ENCODE measurements around the gene TNFRSF11A. TPM values are rescaled to one million over a fixed set of nuclear protein-coding genes. Genes with fewer than 3 reads are reported as not detected.

TNFRSF11A gene
- total and polyA plus RNA-seq, 7 experiments from 2014 or later: 0.16 to 22.2 (median 0.68) TPM; not detected in 2

GRCh38 chr18:62335494-62335893 lies 10.4 kb downstream of the TNFRSF11A start:
- no peak overlapping the region for H3K4me3 ChIP-seq (ENCODE audit: low read length)
- no peaks in the 10 kb centered on the region for H3K4me1 ChIP-seq (ENCODE audit: control insufficient read depth in 2 of 2, insufficient read depth in 2 of 2, low read length in 2 of 2)
- H3K9me3 ChIP-seq (ENCODE audit: control insufficient read depth in 2 of 3, low read length in 3 of 3): no peaks in the 10 kb centered on the region
- peaks cover 0 to 18% (median 0%) of the 10 kb centered on the region in 5 donors for H3K36me3 Mint-ChIP-seq
- H3K27ac Mint-ChIP-seq: no peak overlapping the region
- no peaks in the 10 kb centered on the region for H3K27me3 ChIP-seq (ENCODE audit: control insufficient read depth in 2 of 2, insufficient read depth in 2 of 2, low read length in 2 of 2)
- DNase-seq (no peak), ATAC-seq (no peak)
- intact Hi-C loops (cut with micrococcal nuclease): no loop called here
- no peak overlapping the region for H3K27ac ChIP-seq (ENCODE audit: low read depth, low read length)
- H3K9me3 Mint-ChIP-seq: no peaks in the 10 kb centered on the region
- POLR2A ChIA-PET: no interaction called here
- H3K36me3 ChIP-seq (ENCODE audit: control insufficient read depth in 2 of 3, insufficient read depth in 3 of 3, low read length in 3 of 3): no peaks in the 10 kb centered on the region
- no peak overlapping the region for H3K4me3 Mint-ChIP-seq
- peaks cover 0 to 46% (median 34%) of the 10 kb centered on the region in 5 donors for H3K27me3 Mint-ChIP-seq
- H3K4me1 Mint-ChIP-seq: peaks cover 0 to 44% (median 6%) of the 10 kb centered on the region in 7 donors
- CTCF ChIA-PET: no interaction called here

- H3K4me1 ChIP-seq (ENCODE audit: control insufficient read depth in 2 of 2, insufficient read depth in 2 of 2, low read length in 2 of 2): no peaks in the 10 kb centered on the region
- Mint-ChIP-seq H3K4me1 (peaks cover 0 to 37% (median 2%) of the 10 kb centered on the region in 7 donors), H3K36me3 (peaks cover 0 to 23% (median 0%) of the 10 kb centered on the region in 5 donors), H3K9me3 (no peaks in the 10 kb centered on the region), H3K4me3 (no peak overlapping the region), H3K27ac (no peak overlapping the region), H3K27me3 (peaks cover 0 to 39% (median 28%) of the 10 kb centered on the region in 5 donors)
- no peak for ATAC-seq
- intact Hi-C loops (cut with micrococcal nuclease): no loop called here
- POLR2A ChIA-PET: no interaction called here
- no peaks in the 10 kb centered on the region for H3K27me3 ChIP-seq (ENCODE audit: control insufficient read depth in 2 of 2, insufficient read depth in 2 of 2, low read length in 2 of 2)
- H3K27ac ChIP-seq (ENCODE audit: low read depth, low read length): no peak overlapping the region
- no peak for DNase-seq
- no peak overlapping the region for H3K4me3 ChIP-seq (ENCODE audit: low read length)
- CTCF ChIA-PET: no interaction called here
- H3K36me3 ChIP-seq (ENCODE audit: control insufficient read depth in 2 of 3, insufficient read depth in 3 of 3, low read length in 3 of 3): no peaks in the 10 kb centered on the region
- no peaks in the 10 kb centered on the region for H3K9me3 ChIP-seq (ENCODE audit: control insufficient read depth in 2 of 3, low read length in 3 of 3)
These were observed 11.5 kb downstream of the TNFRSF11A start for GRCh38 chr18:62336618-62337017.

GRCh38 chr18:62337336-62337735 lies 12.2 kb downstream of the TNFRSF11A start:
- CTCF ChIA-PET: no interaction called here
- POLR2A ChIA-PET: no interaction called here
- peaks cover 0 to 22% (median 0%) of the 10 kb centered on the region in 5 donors for H3K36me3 Mint-ChIP-seq

GRCh38 chr18:62338446-62339105 lies 13.5 kb downstream of the TNFRSF11A start:
- Mint-ChIP-seq H3K36me3 (peaks cover 0 to 22% (median 0%) of the 10 kb centered on the region in 5 donors), H3K27me3 (peaks cover 0 to 26% (median 18%) of the 10 kb centered on the region in 5 donors), H3K4me1 (peaks cover 0 to 29% (median 0%) of the 10 kb centered on the region in 7 donors), H3K27ac (no peak overlapping the region), H3K9me3 (no peaks in the 10 kb centered on the region), H3K4me3 (no peak overlapping the region)
- Histone ChIP-seq H3K4me3 (ENCODE audit: low read length) (no peak overlapping the region), H3K9me3 (ENCODE audit: control insufficient read depth in 2 of 3, low read length in 3 of 3) (no peaks in the 10 kb centered on the region), H3K4me1 (ENCODE audit: control insufficient read depth in 2 of 2, insufficient read depth in 2 of 2, low read length in 2 of 2) (no peaks in the 10 kb centered on the region), H3K36me3 (ENCODE audit: control insufficient read depth in 2 of 3, insufficient read depth in 3 of 3, low read length in 3 of 3) (no peaks in the 10 kb centered on the region), H3K27me3 (ENCODE audit: control insufficient read depth in 2 of 2, insufficient read depth in 2 of 2, low read length in 2 of 2) (no peaks in the 10 kb centered on the region), H3K27ac (ENCODE audit: low read depth, low read length) (no peak overlapping the region)
- ChIA-PET POLR2A (no interaction called here), CTCF (no interaction called here)
- no peak for DNase-seq
- intact Hi-C loops (cut with micrococcal nuclease): no loop called here
- ATAC-seq: no peak

More at GRCh38 chr18:62337336-62337735, 12.2 kb downstream of the TNFRSF11A start:
- Histone ChIP-seq H3K4me1 (ENCODE audit: control insufficient read depth in 2 of 2, insufficient read depth in 2 of 2, low read length in 2 of 2) (no peaks in the 10 kb centered on the region), H3K27me3 (ENCODE audit: control insufficient read depth in 2 of 2, insufficient read depth in 2 of 2, low read length in 2 of 2) (no peaks in the 10 kb centered on the region), H3K4me3 (ENCODE audit: low read length) (no peak overlapping the region), H3K27ac (ENCODE audit: low read depth, low read length) (no peak overlapping the region), H3K36me3 (ENCODE audit: control insufficient read depth in 2 of 3, insufficient read depth in 3 of 3, low read length in 3 of 3) (no peaks in the 10 kb centered on the region), H3K9me3 (ENCODE audit: control insufficient read depth in 2 of 3, low read length in 3 of 3) (no peaks in the 10 kb centered on the region)
- Mint-ChIP-seq H3K27ac (no peak overlapping the region), H3K9me3 (no peaks in the 10 kb centered on the region), H3K27me3 (peaks cover 0 to 32% (median 24%) of the 10 kb centered on the region in 5 donors), H3K4me3 (no peak overlapping the region), H3K4me1 (peaks cover 0 to 30% (median 0%) of the 10 kb centered on the region in 7 donors)
- ATAC-seq (no peak), DNase-seq (no peak)
- intact Hi-C loops (cut with micrococcal nuclease): no loop called here

GRCh38 chr18:62339106-62339988 lies 14.2 kb downstream of the TNFRSF11A start:
- H3K4me1 ChIP-seq (ENCODE audit: control insufficient read depth in 2 of 2, insufficient read depth in 2 of 2, low read length in 2 of 2): no peaks in the 10 kb centered on the region
- intact Hi-C loops (cut with micrococcal nuclease): no loop called here
- Mint-ChIP-seq H3K36me3 (peaks cover 0 to 22% (median 0%) of the 10 kb centered on the region in 5 donors), H3K27ac (peak overlapping the region in 1 of 9 donors; percentile 79), H3K9me3 (no peaks in the 10 kb centered on the region), H3K4me1 (peaks cover 0 to 29% (median 0%) of the 10 kb centered on the region in 7 donors), H3K27me3 (peaks cover 0 to 21% (median 16%) of the 10 kb centered on the region in 5 donors), H3K4me3 (peak overlapping the region in 1 of 10 donors; percentile 43)
- H3K36me3 ChIP-seq (ENCODE audit: control insufficient read depth in 2 of 3, insufficient read depth in 3 of 3, low read length in 3 of 3): no peaks in the 10 kb centered on the region
- no peaks in the 10 kb centered on the region for H3K9me3 ChIP-seq (ENCODE audit: control insufficient read depth in 2 of 3, low read length in 3 of 3)
- ChIA-PET CTCF (interaction anchor here (0.7 kb wide), 1 partner anchor 943 kb away, joined by 3 read pairs; no protein-coding TSS in a partner anchor), POLR2A (no interaction called here)
- H3K27ac ChIP-seq (ENCODE audit: low read depth, low read length): no peak overlapping the region
- DNase-seq (no peak), ATAC-seq (no peak)
- H3K27me3 ChIP-seq (ENCODE audit: control insufficient read depth in 2 of 2, insufficient read depth in 2 of 2, low read length in 2 of 2): no peaks in the 10 kb centered on the region
- H3K4me3 ChIP-seq (ENCODE audit: low read length): no peak overlapping the region

GRCh38 chr18:62340996-62341395 lies 15.9 kb downstream of the TNFRSF11A start:
- peaks cover 0 to 31% (median 0%) of the 10 kb centered on the region in 7 donors for H3K4me1 Mint-ChIP-seq
- ChIA-PET CTCF (no interaction called here), POLR2A (no interaction called here)
- H3K27me3 Mint-ChIP-seq: peaks cover 0 to 17% (median 13%) of the 10 kb centered on the region in 5 donors
- DNase-seq (no peak), ATAC-seq (no peak)
- H3K4me3 Mint-ChIP-seq: no peak overlapping the region
- Histone ChIP-seq H3K27ac (ENCODE audit: low read depth, low read length) (no peak overlapping the region), H3K27me3 (ENCODE audit: control insufficient read depth in 2 of 2, insufficient read depth in 2 of 2, low read length in 2 of 2) (no peaks in the 10 kb centered on the region), H3K4me1 (ENCODE audit: control insufficient read depth in 2 of 2, insufficient read depth in 2 of 2, low read length in 2 of 2) (no peaks in the 10 kb centered on the region), H3K9me3 (ENCODE audit: control insufficient read depth in 2 of 3, low read length in 3 of 3) (no peaks in the 10 kb centered on the region), H3K36me3 (ENCODE audit: control insufficient read depth in 2 of 3, insufficient read depth in 3 of 3, low read length in 3 of 3) (no peaks in the 10 kb centered on the region), H3K4me3 (ENCODE audit: low read length) (no peak overlapping the region)
- no peaks in the 10 kb centered on the region for H3K9me3 Mint-ChIP-seq
- intact Hi-C loops (cut with micrococcal nuclease): no loop called here
- no peak overlapping the region for H3K27ac Mint-ChIP-seq
- peaks cover 0 to 22% (median 0%) of the 10 kb centered on the region in 5 donors for H3K36me3 Mint-ChIP-seq
